Subcutaneous abdominal adipose tissue (tissue), 5 donors: ENCODE data around the gene NSMCE4A.
"Not testable (repeated sequence)": the region's sequence is repeated elsewhere in the genome, so short reads cannot be mapped to it uniquely, and the experiment has no call there.

Experiments used
- H3K27ac ChIP-seq: one replicate; pipeline ENCODE4 v1.7.0; 2013; ENCODE audit warnings: low read depth, mild to moderate bottlenecking, inconsistent platforms, low read length, moderate library complexity
- H3K27me3 ChIP-seq, 5 donors: one replicate each; pipeline ENCODE4 v1.7.0; 2013; ENCODE audit warnings: low read length in 5 of 5, inconsistent platforms in 1 of 5; ENCODE audit not compliant: control insufficient read depth in 5 of 5, insufficient read depth in 4 of 5
- H3K36me3 ChIP-seq, 5 donors: one replicate each; pipeline ENCODE4 v1.7.0; 2013; ENCODE audit warnings: low read length in 5 of 5; ENCODE audit not compliant: control insufficient read depth in 5 of 5, insufficient read depth in 5 of 5
- H3K4me1 ChIP-seq, 5 donors: one replicate each; pipeline ENCODE4 v1.7.0; 2013; ENCODE audit warnings: low read length in 5 of 5, mild to moderate bottlenecking in 3 of 5, moderate library complexity in 1 of 5; ENCODE audit not compliant: control insufficient read depth in 5 of 5, insufficient read depth in 5 of 5
- H3K4me3 ChIP-seq, 5 donors: one replicate each; pipeline ENCODE4 v1.7.0; 2013; ENCODE audit warnings: low read length in 5 of 5, low read depth in 1 of 5
- H3K9ac ChIP-seq, 5 donors: one replicate each; pipeline ENCODE4 v1.7.0; 2013; ENCODE audit warnings: low read length in 5 of 5, mild to moderate bottlenecking in 4 of 5, moderate library complexity in 3 of 5
- H3K9me3 ChIP-seq, 5 donors: one replicate each; pipeline ENCODE4 v1.7.0; 2013; ENCODE audit warnings: low read length in 5 of 5; ENCODE audit not compliant: control insufficient read depth in 5 of 5
- donor health status: healthy.
- donor health status: healthy.
- donor health status: healthy.
- donor health status: healthy.
- donor health status: healthy.

The NSMCE4A gene

DNA sequence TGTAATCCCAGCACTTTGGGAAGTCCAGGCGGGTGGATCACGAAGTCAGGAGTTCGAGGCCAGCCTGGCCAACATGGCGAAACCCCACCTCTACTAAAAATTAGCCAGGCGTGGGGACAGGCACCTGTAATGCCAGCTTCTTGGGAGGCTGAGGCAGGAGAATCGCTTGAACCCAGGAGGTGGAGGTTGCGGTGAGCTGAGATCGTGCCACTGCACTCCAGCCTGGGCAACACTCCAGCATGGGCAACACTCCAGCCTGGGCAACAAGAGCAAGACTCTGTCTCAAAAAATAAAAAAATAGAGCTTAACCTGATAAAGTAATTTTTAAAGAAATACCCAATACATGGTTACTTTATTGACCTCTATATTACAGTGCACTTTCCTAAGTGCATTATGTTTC is 5.9 kb downstream of the NSMCE4A start:
- not testable (repeated sequence) for H3K9ac ChIP-seq, H3K27me3 ChIP-seq, H3K4me3 ChIP-seq, H3K27ac ChIP-seq, H3K9me3 ChIP-seq
- peaks cover 5 to 31% (median 16%) of the 10 kb centered on the region in 5 donors for H3K4me1 ChIP-seq
- peaks cover 25 to 58% (median 45%) of the 10 kb centered on the region in 5 donors for H3K36me3 ChIP-seq

DNA sequence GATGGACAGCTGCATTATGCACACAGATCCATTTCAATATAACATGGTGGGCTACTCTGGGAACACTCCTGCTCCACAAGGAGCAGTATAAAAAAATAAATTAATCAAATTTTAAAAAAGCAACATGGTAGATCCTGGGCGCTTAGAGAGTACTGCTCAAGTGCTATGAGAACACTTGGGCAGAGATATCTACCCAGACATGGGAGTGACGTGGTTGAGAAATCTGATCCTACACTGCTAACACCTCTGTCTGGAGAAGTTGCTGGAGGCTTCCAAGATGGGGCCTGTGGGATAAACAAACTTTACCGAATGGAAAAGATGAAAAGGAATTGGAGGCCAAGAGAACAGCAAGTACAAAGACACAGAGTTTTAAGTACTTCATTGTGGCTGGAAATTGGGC is 9.0 kb downstream of the NSMCE4A start:
- Histone ChIP-seq H3K4me1 (peaks cover 0 to 7% (median 0%) of the 10 kb centered on the region in 5 donors), H3K36me3 (peaks cover 30 to 62% (median 52%) of the 10 kb centered on the region in 5 donors), H3K27ac (no peak overlapping the region), H3K9ac (no peak overlapping the region), H3K4me3 (no peak overlapping the region), H3K9me3 (no peaks in the 10 kb centered on the region), H3K27me3 (no peaks in the 10 kb centered on the region)

GRCh38 chr10:121961456-121961855 is 13.6 kb downstream of the NSMCE4A start:
- Histone ChIP-seq H3K36me3 (peaks cover 39 to 58% (median 51%) of the 10 kb centered on the region in 5 donors), H3K4me3 (no peak overlapping the region), H3K27ac (no peak overlapping the region), H3K9ac (no peak overlapping the region), H3K9me3 (no peaks in the 10 kb centered on the region), H3K4me1 (no peaks in the 10 kb centered on the region), H3K27me3 (no peaks in the 10 kb centered on the region)

- Histone ChIP-seq H3K27me3 (no peaks in the 10 kb centered on the region), H3K4me3 (no peak overlapping the region), H3K9me3 (no peaks in the 10 kb centered on the region), H3K9ac (no peak overlapping the region), H3K36me3 (peaks cover 34 to 51% (median 42%) of the 10 kb centered on the region in 5 donors), H3K4me1 (no peaks in the 10 kb centered on the region), H3K27ac (no peak overlapping the region)
Observed at GRCh38 chr10:121959671-121960070, 15.3 kb downstream of the NSMCE4A start.

DNA sequence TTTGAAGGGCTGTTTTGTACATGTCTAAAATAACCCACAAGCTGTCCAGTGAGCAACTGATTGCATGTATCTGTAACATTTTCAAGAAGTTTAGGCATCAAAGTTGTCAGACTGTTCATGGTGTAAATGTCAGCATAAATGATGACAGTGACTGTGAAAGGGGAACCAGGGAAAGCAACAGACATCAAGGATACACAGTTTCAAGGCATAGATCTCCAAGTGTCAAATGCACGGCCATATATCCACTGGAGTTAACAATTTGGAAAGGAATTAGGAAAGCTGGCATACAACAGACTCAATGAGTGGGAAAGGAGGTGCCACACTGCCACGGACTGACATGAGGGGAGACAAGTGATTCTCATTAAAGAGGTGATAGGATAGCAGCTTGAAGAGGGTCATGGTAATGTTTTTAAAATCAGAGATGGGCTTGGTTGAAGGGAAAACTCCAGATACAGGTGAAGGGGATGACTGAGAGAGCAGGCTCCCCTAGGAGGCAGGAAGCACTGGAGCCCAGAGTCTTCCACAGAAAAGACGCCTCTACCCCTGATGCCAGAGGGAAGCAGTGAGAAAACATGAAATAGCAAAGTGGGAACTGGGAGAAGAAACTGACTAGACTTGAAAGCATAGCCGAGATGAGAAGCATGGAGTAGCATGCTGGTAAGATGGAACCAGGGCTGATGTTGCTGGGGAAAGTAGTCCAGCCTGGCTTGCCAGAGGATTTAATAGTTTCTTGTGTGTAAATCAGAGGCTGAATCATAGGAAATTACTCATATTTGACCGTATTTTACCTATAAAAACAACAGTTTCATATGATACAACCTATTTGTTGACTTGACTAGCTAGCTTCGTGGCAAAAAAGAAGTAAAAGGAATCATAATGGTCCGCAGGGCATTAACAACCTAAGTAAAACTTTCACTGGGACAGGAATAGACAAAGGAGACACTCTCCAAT is 18.6 kb downstream of the NSMCE4A start:
- H3K36me3 ChIP-seq: peaks cover 31 to 42% (median 41%) of the 10 kb centered on the region in 5 donors
- no peaks in the 10 kb centered on the region for H3K9me3 ChIP-seq
- no peak overlapping the region for H3K27ac ChIP-seq
- no peaks in the 10 kb centered on the region for H3K4me1 ChIP-seq
- H3K4me3 ChIP-seq: no peak overlapping the region
- no peaks in the 10 kb centered on the region for H3K27me3 ChIP-seq
- no peak overlapping the region for H3K9ac ChIP-seq

- H3K4me3 ChIP-seq: no peak overlapping the region
- H3K27ac ChIP-seq: no peak overlapping the region
Observed at GRCh38 chr10:121952226-121952625, 22.8 kb downstream of the NSMCE4A start.

GRCh38 chr10:121949451-121949850 is 25.6 kb downstream of the NSMCE4A start:
- Histone ChIP-seq H3K4me1 (no peaks in the 10 kb centered on the region), H3K9me3 (no peaks in the 10 kb centered on the region), H3K27me3 (no peaks in the 10 kb centered on the region), H3K9ac (no peak overlapping the region), H3K27ac (no peak overlapping the region), H3K36me3 (peaks cover 0 to 8% (median 3%) of the 10 kb centered on the region in 5 donors), H3K4me3 (no peak overlapping the region)

More at GRCh38 chr10:121952226-121952625, 22.8 kb downstream of the NSMCE4A start:
- H3K9ac ChIP-seq: no peak overlapping the region
- H3K36me3 ChIP-seq: peaks cover 14 to 24% (median 19%) of the 10 kb centered on the region in 5 donors
- H3K9me3 ChIP-seq: no peaks in the 10 kb centered on the region
- H3K27me3 ChIP-seq: no peaks in the 10 kb centered on the region
- no peaks in the 10 kb centered on the region for H3K4me1 ChIP-seq

GRCh38 chr10:121949049-121949448 is 26.0 kb downstream of the NSMCE4A start:
- H3K27ac ChIP-seq: no peak overlapping the region
- no peaks in the 10 kb centered on the region for H3K4me1 ChIP-seq
- H3K27me3 ChIP-seq: no peaks in the 10 kb centered on the region
- no peaks in the 10 kb centered on the region for H3K9me3 ChIP-seq
- peaks cover 0 to 8% (median 3%) of the 10 kb centered on the region in 5 donors for H3K36me3 ChIP-seq
- H3K9ac ChIP-seq: no peak overlapping the region
- no peak overlapping the region for H3K4me3 ChIP-seq

- H3K9ac ChIP-seq: no peak overlapping the region
- H3K9me3 ChIP-seq: no peaks in the 10 kb centered on the region
- peaks cover 0 to 8% (median 3%) of the 10 kb centered on the region in 5 donors for H3K36me3 ChIP-seq
- H3K27ac ChIP-seq: no peak overlapping the region
- H3K27me3 ChIP-seq: no peaks in the 10 kb centered on the region
- H3K4me3 ChIP-seq: no peak overlapping the region
- peaks cover 0 to 9% (median 7%) of the 10 kb centered on the region in 5 donors for H3K4me1 ChIP-seq
Observed at GRCh38 chr10:121947343-121948330, 27.4 kb downstream of the NSMCE4A start.
